KOPT-K1 (cell line): ENCODE measurements around the gene CA4.
A peak's percentile ranks its signal among the peaks of the same experiment; 100 is the strongest.

Experiments used
- H3K27ac ChIP-seq: fragments of 200-600 bp; sonication (generic); 2 replicates; pipeline ENCODE4 v1.5.1; 2016; ENCODE audit warnings: antibody characterized with exemption, mild to moderate bottlenecking, low read depth, low read length; ENCODE audit not compliant: poor library complexity, severe bottlenecking
- H3K36me3 ChIP-seq: fragments of 200-600 bp; sonication (generic); 2 replicates; pipeline ENCODE4 v1.5.1; 2017; ENCODE audit warnings: antibody characterized with exemption, mild to moderate bottlenecking, low read length, moderate library complexity; ENCODE audit not compliant: insufficient read depth
- H3K9me3 ChIP-seq: fragments of 200-600 bp; sonication (generic); 2 replicates; pipeline ENCODE4 v1.5.1; 2017; ENCODE audit warnings: antibody characterized with exemption, low read length, mild to moderate bottlenecking; ENCODE audit not compliant: insufficient read depth, poor library complexity, severe bottlenecking

Gene CA4

GRCh38 chr17:60158751-60159478 lies 9.1 kb downstream of the CA4 start:
- Histone ChIP-seq H3K9me3 (no peaks in the 10 kb centered on the region), H3K36me3 (no peaks in the 10 kb centered on the region), H3K27ac (no peak overlapping the region)

DNA sequence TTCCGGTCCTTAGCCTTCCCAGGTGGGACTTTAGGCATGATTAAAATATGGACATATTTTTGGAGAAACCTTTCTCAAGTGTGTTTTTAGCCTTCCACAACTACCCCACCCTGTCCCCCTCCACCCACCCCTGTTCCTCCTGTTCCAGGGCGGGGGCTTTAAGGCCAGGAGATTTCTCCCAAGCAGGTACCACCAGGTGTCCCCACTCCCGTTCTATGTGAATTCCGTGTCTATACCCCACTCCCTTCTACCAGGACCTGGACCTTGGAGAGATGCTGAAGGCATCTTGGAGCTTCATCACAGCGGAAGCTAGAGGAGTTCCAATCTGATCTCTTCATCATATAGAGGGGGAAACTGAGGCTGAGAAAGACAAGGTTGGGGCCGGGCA lies 9.7 kb downstream of the CA4 start:
- Histone ChIP-seq H3K9me3 (no peaks in the 10 kb centered on the region), H3K27ac (no peak overlapping the region), H3K36me3 (no peaks in the 10 kb centered on the region)

DNA sequence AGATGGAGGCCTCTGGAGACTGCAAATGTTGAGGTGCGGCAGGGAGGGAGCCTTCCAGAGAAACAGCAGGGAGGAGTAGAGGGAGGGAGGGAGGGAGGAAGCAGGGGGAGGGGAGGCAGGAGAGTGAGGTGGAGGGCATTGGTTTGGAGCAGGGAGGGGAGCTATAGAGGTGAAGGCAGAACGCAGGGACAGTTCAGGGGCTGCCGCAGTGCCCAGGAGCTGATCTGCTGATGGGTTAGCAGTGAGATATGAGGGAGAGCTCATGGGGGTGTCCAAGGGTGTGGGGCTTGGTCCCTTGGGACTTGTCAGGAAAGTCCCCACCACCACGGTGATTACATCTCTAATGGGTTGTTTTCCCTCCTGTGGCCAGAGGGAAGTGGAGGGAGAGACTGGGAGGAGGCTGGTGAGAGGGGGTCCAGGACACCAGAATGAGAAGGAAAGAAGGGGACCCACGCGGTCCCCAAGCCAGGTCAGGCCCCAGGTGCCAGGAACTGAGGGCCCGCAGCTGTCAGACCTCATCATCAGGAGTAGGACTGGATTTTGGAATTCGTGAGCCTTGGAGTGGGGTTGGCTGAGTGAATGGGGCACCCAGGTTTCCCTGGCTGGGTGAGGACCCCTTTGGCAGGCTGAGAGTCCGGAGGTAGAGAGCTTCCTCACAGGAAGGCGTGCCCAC lies 11.2 kb downstream of the CA4 start:
- Histone ChIP-seq H3K9me3 (no peaks in the 10 kb centered on the region), H3K36me3 (no peaks in the 10 kb centered on the region), H3K27ac (no peak overlapping the region)

DNA sequence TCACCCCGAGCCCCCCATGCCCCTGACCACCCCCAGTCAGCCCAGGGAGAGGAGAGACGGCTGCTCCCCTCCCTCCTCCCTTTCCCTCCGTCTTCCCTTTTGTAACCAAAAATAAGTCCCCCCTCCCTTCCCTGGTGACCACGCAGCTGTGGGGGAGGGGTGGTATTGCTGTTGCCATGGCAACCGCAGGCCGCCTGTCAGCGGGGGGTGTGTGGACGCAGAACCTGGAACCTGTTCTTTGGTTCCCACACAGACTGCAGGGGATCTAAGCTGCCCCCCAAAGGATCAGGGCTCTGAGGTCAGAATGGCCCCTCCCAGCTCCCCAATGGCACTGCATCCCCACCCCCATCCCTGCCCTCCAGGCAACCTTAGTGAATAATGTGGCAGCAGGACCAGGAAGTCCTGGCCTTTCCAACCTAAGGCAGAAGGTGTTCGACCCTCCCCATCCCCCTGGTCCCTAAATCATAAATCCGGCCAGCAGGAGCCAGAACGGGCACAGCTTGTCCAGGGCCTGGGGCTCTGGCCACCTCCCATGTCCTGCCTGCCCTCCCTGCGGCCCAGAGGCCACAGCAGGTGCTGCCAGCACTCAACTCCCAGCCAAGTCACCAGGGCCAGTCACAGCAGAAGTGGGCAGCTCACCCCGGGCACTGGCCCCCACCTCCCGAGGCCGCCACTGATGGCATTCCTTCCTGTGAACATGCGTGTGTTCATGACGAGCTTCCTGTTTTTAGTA lies 12.0 kb downstream of the CA4 start:
- Histone ChIP-seq H3K9me3 (no peaks in the 10 kb centered on the region), H3K36me3 (no peaks in the 10 kb centered on the region), H3K27ac (no peak overlapping the region)

- no peaks in the 10 kb centered on the region for H3K36me3 ChIP-seq
- no peak overlapping the region for H3K27ac ChIP-seq
- H3K9me3 ChIP-seq, result no peaks in the 10 kb centered on the region
Measured at GRCh38 chr17:60163108-60163784, 13.5 kb downstream of the CA4 start.

DNA sequence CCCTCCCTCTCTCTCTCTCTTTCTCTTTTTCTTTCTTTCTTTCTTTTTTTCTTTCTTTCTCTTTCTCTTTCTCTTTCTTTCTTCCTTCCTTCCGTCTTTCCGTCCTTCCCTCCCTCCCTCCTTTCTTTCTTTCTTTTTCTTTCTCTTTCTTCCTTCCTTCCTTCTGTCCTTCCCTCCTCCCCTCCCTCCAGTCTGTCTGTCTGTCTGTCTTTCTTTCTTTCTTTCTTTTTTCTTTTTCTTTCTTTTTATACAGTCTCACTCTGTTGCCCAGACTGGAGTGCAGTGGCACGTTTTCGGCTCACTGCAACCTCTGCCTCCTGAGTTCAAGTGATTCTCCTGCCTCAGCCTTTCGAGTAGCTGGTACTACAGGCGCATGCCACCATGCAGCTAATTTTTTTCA lies 14.4 kb downstream of the CA4 start:
- Histone ChIP-seq H3K27ac (no peak overlapping the region), H3K36me3 (no peaks in the 10 kb centered on the region), H3K9me3 (no peaks in the 10 kb centered on the region)

GRCh38 chr17:60164697-60165096 lies 14.9 kb downstream of the CA4 start:
- Histone ChIP-seq H3K27ac (no peak overlapping the region), H3K36me3 (no peaks in the 10 kb centered on the region), H3K9me3 (no peaks in the 10 kb centered on the region)

DNA sequence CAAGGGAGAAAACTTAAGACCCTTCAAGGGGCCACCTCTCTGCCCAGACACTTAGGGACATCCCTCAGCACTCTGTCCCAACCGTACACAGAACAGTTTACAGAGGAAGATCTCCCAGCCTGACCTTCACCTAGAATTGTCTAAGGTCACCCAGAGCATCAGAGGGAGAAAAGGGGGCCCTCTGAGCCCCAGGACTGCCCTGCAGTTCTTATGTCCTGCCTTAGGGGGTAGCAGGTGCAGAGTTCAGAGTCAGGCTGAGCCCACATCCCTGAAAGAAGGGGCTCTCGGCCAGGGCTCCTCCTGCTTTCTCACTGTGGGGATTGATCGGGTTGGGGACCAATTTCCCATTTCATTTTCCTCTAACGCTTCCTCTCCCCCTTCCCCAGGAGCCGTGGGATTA lies 15.4 kb downstream of the CA4 start:
- no peak overlapping the region for H3K27ac ChIP-seq
- no peaks in the 10 kb centered on the region for H3K9me3 ChIP-seq
- H3K36me3 ChIP-seq, result no peaks in the 10 kb centered on the region

DNA sequence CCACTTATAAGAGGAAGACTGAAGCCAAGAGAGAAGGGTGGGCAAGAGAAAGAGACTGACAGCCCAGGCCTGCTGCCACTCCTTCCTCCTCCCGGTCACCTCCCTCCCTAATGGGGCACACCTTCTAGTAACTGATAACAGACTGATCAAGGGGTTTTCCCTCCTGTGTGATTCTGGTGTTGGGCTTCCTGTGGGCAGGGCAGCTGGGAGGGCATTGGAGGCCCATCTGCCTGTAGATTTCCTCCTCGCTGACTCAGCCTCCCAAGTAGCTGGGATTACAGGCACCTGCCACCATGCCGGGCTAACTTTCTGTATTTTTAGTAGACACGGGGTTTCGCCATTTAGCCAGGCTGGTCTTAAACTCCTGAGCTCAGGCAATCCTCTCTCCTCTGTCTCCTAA lies 16.2 kb downstream of the CA4 start:
- no peaks in the 10 kb centered on the region for H3K9me3 ChIP-seq
- no peaks in the 10 kb centered on the region for H3K36me3 ChIP-seq
- H3K27ac ChIP-seq, result no peak overlapping the region

DNA sequence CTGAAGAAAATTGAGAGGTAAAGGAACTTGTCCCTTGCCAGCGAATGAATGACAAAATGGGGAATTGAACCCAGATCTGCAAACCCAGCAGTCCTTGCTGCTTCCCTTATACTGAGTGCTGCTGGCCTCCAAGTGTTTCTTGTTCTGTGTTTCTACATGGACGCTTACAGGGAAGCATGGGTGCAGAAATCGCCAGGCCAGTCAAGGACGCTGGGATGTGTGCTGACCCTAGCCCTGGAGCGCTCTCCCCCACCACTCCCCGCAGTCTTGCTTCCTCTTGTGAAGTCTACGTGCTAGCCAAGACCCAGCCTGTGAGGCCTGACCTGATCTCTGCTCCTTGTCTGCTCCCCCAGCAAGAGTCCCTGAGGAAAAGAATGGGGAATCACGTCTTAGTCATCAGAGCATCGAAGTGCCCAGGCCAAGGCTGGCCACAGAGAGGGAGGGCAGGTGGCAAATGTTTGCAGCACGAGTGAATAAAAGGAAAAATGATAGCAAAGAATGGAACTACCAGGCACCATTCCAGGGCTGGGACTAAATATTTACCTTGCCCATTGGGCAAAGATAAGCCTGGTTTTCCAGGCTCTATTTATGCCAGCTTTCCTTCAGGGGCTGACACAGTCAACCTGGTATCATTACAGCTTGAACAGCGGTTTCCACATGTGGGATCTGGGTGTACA lies 17.4 kb downstream of the CA4 start:
- Histone ChIP-seq H3K9me3 (no peaks in the 10 kb centered on the region), H3K27ac (no peak overlapping the region), H3K36me3 (no peaks in the 10 kb centered on the region)

DNA sequence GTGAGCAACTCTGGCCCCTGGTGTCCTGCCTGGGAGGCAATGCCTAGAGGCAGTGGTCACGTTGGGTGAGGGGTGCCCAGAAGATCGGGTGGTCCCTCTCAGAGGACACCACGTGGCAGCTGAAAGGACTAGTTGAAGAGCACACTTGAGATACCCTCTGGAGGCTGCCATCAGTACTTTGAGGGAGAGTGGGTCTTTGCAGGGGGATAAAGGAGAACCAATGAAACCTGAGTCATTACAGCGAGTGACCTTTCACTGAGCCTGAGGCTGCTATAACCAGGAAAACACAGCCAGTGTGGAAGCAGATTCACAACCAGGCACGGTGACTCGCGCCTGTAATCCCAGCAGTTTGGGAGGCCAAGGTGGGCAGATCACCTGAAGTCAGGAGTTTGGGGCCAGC lies 18.9 kb downstream of the CA4 start:
- H3K36me3 ChIP-seq, result no peaks in the 10 kb centered on the region
- H3K27ac ChIP-seq, result no peak overlapping the region
- H3K9me3 ChIP-seq, result no peaks in the 10 kb centered on the region

GRCh38 chr17:60169921-60170817 lies 20.4 kb downstream of the CA4 start:
- Histone ChIP-seq H3K27ac (peak overlapping the region; percentile 21), H3K9me3 (no peaks in the 10 kb centered on the region), H3K36me3 (no peaks in the 10 kb centered on the region)

- Histone ChIP-seq H3K9me3 (no peaks in the 10 kb centered on the region), H3K27ac (peak overlapping the region; percentile 21), H3K36me3 (0 out of 2 replicates have a peak, but pooled peaks cover 4% of the 10 kb centered on the region)
Measured at GRCh38 chr17:60170835-60171752, 21.3 kb downstream of the CA4 start.
